8988T (cell line): ENCODE results near the gene THRB.
A peak's percentile ranks its signal among the peaks of the same experiment; 100 is the strongest.

ENCODE experiments used
- DNase-seq: peaks from one replicate; pipeline ENCODE4 v3.0.0; 2011

The THRB gene

GRCh38 chr3:24258727-24259600, 235.7 kb downstream of the THRB start:
- no peak for DNase-seq

- no peak for DNase-seq
Observed at GRCh38 chr3:24258260-24258659, 236.4 kb downstream of the THRB start.

DNA sequence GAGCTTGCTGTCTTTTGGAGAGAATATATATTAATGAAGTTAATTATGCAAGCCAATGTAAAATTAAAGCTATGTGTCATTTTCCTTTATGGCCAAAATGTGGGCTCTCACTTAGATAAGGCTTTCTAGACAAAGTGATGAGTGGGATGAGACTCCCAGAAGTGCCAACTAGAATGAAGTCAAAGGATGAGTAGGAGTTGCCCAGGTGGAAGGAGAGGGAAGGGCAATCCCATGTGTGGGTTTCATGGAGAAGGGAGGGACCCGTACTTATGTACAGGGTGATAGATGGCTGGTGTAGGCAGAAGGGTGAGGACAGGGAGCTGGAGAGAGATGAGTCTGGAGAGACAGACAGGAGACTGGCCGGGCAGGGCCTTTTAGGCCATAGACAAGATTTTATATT, 239.2 kb downstream of the THRB start:
- no peak for DNase-seq

DNA sequence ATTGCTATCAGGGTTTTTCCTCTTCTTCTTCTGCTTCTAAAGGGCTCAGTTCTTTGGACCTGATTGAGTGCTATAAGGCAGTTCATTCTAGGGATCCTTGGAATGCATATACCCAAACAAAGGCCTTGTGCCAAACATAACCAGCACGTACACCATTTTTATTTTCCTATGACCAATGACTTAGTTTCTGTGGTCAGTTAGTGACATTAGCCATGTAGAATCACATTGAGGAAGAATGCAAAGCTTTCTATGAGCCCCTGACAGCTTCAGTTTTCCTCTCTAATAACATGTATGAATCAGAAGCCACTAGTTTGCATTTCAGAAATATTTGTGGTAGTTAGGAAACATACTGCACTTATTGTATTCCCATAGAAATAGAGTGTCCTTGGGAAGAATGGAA, 240.0 kb downstream of the THRB start:
- DNase-seq: no peak

- DNase-seq: no peak
Observed at GRCh38 chr3:24253336-24253735, 241.3 kb downstream of the THRB start.

DNA sequence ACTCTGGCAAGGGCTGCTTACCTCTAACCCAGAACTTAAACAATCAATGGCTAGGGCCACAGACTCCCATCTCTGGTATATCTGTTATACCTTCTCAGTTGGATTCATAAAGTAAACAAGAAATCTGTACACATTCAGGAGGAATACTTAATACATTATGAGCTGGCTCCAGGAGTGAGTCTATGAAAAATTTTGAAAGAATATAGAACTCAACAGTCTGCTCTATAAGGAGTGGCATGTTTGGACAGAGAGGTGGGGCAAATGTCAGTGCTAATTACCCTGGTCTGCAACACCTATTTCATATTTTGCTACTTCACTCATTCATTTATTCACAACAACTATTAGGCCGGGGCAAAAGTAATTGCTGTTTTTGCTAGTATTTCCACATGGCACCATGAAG, 245.1 kb downstream of the THRB start:
- no peak for DNase-seq

GRCh38 chr3:24245056-24245455, 249.6 kb downstream of the THRB start:
- no peak for DNase-seq

DNA sequence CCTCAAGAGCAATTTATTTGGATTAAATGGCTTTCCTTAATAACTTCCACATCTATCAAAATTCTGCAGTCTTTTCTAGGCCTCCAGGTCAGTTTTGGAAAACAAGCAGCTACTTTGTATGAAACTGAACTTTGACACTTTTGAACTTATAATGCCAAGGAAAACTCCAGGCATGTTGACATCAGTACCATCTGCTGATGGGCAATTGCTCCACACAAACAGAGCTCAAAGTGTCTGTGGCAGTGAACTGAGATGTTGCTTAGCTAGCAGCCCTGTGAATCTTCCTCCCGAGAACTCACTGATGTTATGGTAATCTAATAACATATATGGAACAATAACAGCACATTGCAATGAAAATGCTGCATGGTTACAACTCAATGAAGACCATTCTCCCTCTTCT, 250.2 kb downstream of the THRB start:
- DNase-seq: no peak

DNA sequence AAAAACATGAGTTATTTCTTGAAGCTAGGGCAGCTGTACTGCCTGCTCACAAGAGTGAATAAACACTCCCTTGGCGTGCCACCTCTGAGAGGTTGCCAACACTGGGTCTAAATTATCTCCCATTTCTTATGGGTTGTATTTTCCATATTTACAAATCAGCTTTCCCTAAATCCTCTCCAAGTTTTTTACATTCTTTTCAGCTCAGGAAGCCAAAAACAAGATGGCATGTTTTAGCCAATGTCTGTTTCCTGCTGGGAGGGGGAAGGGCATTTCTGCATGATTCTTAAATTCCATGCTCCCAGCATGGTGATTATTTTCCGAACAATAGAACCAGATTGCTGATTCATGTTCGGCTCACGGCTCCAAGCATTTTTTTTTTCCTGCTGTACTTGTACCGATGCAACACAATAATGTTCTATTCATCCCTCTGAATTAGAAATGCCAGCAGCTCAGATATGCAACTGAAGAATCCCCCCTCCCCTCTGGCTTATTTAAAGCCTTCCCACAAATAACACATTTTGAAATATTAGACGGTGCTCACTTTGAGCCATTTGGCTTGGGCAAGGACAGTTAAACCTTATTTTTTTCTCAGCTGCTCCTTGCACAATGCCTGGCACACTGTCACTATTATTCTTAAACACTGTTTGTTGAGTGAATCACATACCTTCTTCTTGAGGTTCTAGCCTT, 252.5 kb downstream of the THRB start:
- no peak for DNase-seq

DNA sequence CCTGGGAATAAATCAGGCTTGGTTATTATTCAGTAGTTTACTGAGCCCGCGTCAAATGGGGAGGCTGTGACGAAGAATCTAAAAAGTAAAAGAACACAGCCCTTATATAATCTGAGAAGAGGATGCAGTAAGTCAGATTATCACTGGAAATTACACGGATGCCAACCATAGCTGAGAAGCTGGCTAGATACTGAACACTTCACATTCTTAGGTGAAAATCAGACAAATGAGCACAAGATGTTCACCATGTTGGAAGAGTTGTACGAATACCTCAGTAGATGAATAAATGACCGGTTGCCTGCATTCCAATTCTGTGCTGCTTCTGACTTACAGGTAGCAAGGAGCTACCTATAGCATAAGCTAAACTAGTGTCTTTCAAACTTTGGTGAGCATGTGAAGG, 254.3 kb downstream of the THRB start:
- no peak for DNase-seq

DNA sequence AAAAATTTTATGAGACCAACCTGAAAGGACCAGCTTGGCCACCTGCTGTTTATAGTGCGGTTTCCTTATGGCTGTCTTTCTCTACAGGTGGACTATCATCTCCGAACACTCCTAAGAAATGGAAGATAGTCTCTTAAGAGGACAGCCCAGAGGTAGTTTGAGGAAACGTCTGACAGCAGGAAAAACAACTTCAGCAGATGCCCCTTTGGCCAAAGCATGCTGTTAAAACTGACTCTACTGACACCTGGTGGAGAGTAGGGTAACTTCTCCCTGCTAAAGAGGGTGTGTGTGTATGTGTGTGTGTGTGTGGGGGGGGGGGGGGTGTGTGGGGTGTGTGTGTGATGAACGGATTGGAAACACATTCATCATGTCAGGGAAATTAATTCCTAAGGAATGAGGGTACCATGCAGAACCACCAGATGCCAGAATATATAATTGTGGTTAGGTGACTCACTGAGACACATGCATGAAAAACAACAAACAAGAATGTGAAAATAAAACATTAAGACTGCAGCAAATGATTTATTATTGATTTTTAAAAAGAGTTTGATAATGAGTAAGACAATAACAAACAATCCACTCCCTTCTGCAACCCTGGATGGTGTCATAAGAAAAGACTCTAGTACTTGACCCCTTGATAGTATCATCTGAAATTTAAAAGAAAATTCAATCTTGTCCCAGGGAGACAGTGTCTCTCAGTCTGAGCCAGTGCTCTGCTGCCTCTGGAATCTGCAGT, 256.5 kb downstream of the THRB start:
- DNase-seq: peak; percentile 37

DNA sequence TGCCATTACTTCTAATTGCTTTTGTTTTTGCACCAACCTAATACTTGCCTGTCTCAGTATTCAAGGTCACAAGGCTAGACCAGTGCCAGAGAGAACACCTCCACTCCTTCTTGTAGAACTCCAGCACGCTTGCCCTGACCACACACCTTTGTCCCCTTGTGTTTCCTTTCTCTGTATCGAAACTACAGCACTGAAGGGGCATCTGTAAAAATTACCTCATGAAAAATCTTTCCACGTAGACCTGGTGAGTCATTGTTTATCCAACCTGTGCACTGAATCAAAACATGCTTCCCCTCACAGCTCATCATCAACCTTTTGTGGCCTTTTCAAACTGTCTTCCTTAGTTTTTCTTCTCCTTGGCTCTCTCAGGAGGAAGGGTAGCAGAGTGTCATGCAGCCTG, 259.5 kb downstream of the THRB start:
- DNase-seq: no peak

- no peak for DNase-seq
Observed at GRCh38 chr3:24232784-24233183, 261.9 kb downstream of the THRB start.

GRCh38 chr3:24229468-24230221, 265.0 kb downstream of the THRB start:
- DNase-seq: no peak

- DNase-seq: no peak
Observed at GRCh38 chr3:24227635-24228034, 267.0 kb downstream of the THRB start.

DNA sequence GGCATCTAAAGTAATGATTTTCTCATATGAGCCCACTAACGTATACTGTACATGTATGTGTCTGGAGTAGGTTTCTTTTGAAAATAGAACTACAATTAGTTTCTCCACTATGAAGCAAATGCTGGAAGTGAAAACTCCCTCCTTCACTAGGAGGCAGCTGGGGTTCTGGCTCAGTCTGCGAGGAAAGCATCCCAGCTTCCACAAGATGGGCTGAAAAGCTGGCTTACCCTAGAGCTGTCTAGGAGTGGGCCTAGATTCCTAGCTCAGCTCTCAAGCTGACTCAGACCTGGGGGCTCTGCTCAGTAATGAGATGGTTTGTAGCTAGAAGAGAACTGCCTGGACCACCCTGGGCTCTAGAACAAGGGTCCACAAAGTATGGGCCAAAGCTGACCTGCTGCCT, 268.3 kb downstream of the THRB start:
- no peak for DNase-seq

DNA sequence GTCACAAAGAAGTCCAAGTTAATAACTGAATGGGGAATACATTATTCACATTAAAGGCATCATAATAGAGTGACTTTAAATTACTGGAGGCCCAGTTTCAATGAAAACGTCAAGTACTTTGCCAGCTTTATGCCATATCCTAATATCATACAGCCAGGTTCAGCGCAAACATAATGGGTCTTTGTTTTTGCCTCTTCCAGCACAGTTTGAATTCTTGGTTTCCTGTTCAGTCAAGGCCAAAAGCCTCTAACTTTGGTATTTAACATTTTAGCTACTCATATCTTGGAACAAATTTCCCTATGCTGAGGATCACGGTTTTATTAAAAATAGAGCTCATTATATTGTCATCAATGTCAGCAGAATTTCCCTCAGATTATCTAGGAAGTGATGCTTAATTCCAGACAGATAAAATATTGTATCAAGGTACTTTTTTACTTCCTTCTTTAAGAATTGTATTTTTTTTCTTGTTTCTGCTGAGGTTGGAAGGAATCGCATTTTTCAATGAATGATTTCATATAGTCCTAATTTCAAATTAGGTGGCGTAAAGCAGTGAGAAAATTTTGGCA, 269.2 kb downstream of the THRB start:
- DNase-seq: no peak

GRCh38 chr3:24224666-24225384, 269.8 kb downstream of the THRB start:
- DNase-seq: no peak

DNA sequence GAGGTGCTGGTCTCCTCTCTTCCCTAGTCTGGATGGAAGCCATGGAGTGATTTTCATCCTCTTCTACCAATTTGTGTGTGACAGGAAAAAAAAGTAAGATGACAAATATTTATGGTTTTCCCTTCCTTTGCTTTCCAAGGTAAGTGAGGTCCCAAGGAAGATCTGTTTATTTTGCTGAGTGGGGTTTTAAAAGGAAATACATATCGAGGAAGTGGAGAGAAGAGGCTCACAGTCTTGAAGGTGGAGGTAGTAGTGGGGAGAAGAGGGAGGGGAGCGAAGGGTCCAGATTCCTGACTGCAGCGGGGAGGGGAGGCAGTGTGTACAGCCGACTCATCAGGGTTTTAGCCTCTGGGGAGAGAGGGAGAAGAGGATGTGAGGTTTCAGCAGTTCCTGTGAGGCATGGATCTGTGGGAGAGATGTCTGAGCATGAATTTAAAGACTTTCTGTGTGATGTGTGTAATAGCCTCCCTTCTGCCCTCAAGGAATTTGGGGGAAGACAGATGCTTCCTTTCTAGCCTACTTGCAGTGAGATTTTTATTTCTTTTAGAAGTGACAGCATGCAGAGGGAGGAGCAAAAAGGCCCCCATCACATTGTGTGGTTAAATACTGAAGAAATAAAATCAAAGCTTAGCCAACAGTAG, 272.4 kb downstream of the THRB start:
- DNase-seq: no peak

DNA sequence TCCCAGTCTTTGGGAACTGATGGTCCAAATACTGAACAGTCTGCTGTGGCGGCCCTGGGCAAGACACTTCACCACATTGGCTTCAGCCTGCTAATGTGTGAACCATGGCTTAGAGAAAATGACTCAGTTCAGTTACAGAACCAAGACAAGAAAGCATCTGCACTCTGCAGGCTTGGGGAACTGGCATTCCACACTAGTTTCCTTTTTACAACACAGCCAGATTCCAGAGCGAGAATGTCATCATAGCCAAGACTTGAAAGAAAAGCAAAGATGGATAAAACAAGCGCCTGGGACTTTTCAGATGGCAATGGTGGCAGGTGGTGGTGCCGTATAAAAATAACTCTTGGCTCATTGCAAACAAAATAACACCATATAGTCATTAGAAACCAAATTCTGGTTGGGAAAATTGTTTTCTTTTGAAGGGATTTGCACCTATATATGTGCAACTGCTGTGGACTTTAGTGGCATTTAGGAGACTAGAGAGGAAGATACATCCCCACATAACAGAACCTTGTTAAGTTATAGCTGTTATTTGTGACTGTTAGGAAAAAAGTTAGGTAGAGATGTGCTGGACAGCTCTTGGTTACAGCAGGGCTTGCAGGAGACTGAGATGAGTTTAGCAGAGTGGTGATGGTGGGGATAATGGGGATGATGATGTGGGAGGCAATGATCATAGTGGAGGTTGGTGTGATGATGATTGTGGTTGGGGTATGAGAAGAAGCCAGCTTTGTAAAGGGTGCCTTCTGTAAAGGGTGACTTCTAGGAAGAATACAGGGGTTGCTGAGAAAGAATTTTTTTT, 273.6 kb downstream of the THRB start:
- peak; percentile 40 for DNase-seq

GRCh38 chr3:24215502-24215901, 279.1 kb downstream of the THRB start:
- no peak for DNase-seq
